HG02610 (cell line): ENCODE measurements around the gene ME3.
"Not testable (repeated sequence)": the region's sequence is repeated elsewhere in the genome, so short reads cannot be mapped to it uniquely, and the experiment has no call there.

ENCODE experiments used
- ATAC-seq: cut with Tn5 transposase; IDR thresholded peaks from one replicate; pipeline ENCODE4 v1.9.1; 2021; ENCODE audit warnings: mild to moderate bottlenecking, moderate library complexity; ENCODE audit not compliant: unreplicated experiment

Gene ME3

GRCh38 chr11:86444981-86445380 is 227.4 kb downstream of the ME3 start:
- ATAC-seq, result peak; percentile 51

- ATAC-seq, result peak; percentile 70
These were observed 229.0 kb downstream of the ME3 start for GRCh38 chr11:86443415-86443814.

GRCh38 chr11:86442827-86443226 is 229.6 kb downstream of the ME3 start:
- no peak for ATAC-seq

- ATAC-seq, result no peak
These were observed 230.0 kb downstream of the ME3 start for GRCh38 chr11:86442420-86442819.

- no peak for ATAC-seq
These were observed 231.6 kb downstream of the ME3 start for GRCh38 chr11:86440843-86441242.

- ATAC-seq, result no peak
These were observed 232.1 kb downstream of the ME3 start for GRCh38 chr11:86440305-86440716.

GRCh38 chr11:86438685-86439084 is 233.7 kb downstream of the ME3 start:
- no peak for ATAC-seq

GRCh38 chr11:86435711-86436110 is 236.7 kb downstream of the ME3 start:
- no peak for ATAC-seq

- ATAC-seq, result not testable (repeated sequence)
These were observed 238.9 kb downstream of the ME3 start for GRCh38 chr11:86433361-86434095.

- ATAC-seq, result no peak
These were observed 241.2 kb downstream of the ME3 start for GRCh38 chr11:86431258-86431657.

- ATAC-seq, result no peak
These were observed 245.0 kb downstream of the ME3 start for GRCh38 chr11:86427441-86427840.

- not testable (repeated sequence) for ATAC-seq
These were observed 248.9 kb downstream of the ME3 start for GRCh38 chr11:86423488-86423887.

GRCh38 chr11:86422371-86422770 is 250.0 kb downstream of the ME3 start:
- ATAC-seq, result no peak

GRCh38 chr11:86421946-86422345 is 250.5 kb downstream of the ME3 start:
- ATAC-seq, result no peak

- no peak for ATAC-seq
These were observed 253.5 kb downstream of the ME3 start for GRCh38 chr11:86418917-86419316.

GRCh38 chr11:86418513-86418912 is 253.9 kb downstream of the ME3 start:
- no peak for ATAC-seq

GRCh38 chr11:86418106-86418505 is 254.3 kb downstream of the ME3 start:
- ATAC-seq, result no peak

- ATAC-seq, result not testable (repeated sequence)
These were observed 255.5 kb downstream of the ME3 start for GRCh38 chr11:86416951-86417350.

- ATAC-seq, result no peak
These were observed 255.9 kb downstream of the ME3 start for GRCh38 chr11:86416494-86416893.

GRCh38 chr11:86415026-86415425 is 257.4 kb downstream of the ME3 start:
- no peak for ATAC-seq

GRCh38 chr11:86414032-86414431 is 258.4 kb downstream of the ME3 start:
- no peak for ATAC-seq

GRCh38 chr11:86408845-86409244 is 263.6 kb downstream of the ME3 start:
- ATAC-seq, result no peak

GRCh38 chr11:86403458-86403857 is 269.0 kb downstream of the ME3 start:
- no peak for ATAC-seq
